Measurements from ENCODE around the gene FOXN3. TPM values are rescaled to one million over a fixed set of nuclear protein-coding genes. Genes with fewer than 3 reads are reported as not detected.

FOXN3 gene
- polyA plus RNA-seq, 1 donor from 2014 or later, result 10.3 TPM

GRCh38 chr14:89308232-89308959 is 108.6 kb downstream of the FOXN3 start:
- Histone ChIP-seq H3K9me2 (ENCODE audit: insufficient read depth, low read length) (no peaks in the 10 kb centered on the region), H3K4me2 (ENCODE audit: low read length) (no peak overlapping the region), H3K9ac (ENCODE audit: low read length) (no peak overlapping the region), H3K36me3 (ENCODE audit: insufficient read depth, low read length) (no peaks in the 10 kb centered on the region), H3K27ac (ENCODE audit: low read length) (no peak overlapping the region), H2AFZ (ENCODE audit: low read depth, low read length) (no peak overlapping the region), H3K27me3 (ENCODE audit: insufficient read depth, low read depth, low read length) (no peaks in the 10 kb centered on the region), H4K20me1 (ENCODE audit: insufficient read depth) (no peaks in the 10 kb centered on the region), H3K4me3 (ENCODE audit: low read length) (no peak overlapping the region), H3F3A (ENCODE audit: insufficient read depth, low read length, poor library complexity, severe bottlenecking) (no peaks in the 10 kb centered on the region), H3K79me2 (replicated peaks; ENCODE audit: insufficient read depth, low read length) (peaks cover 3% of the 10 kb centered on the region), H3K9me3 (ENCODE audit: low read length) (no peaks in the 10 kb centered on the region)
- TF ChIP-seq MXI1 (conservative IDR thresholded peaks at IDR 0.05; ENCODE audit: poor library complexity, severe bottlenecking) (no peak), TAF1 (IDR thresholded peaks at IDR 0.05; ENCODE audit: low read depth) (no peak), REST (IDR thresholded peaks at IDR 0.05; ENCODE audit: borderline replicate concordance) (no peak), CTCF (IDR thresholded peaks at IDR 0.05; ENCODE audit: poor library complexity, severe bottlenecking) (no peak), SMC3 (conservative IDR thresholded peaks at IDR 0.05; ENCODE audit: poor library complexity) (no peak), EZH2 (IDR thresholded peaks at IDR 0.05; ENCODE audit: borderline replicate concordance, insufficient read depth, low read length, poor library complexity, severe bottlenecking) (no peak), POLR2AphosphoS5 (IDR thresholded peaks at IDR 0.05) (no peak), EP300 (conservative IDR thresholded peaks at IDR 0.05; ENCODE audit: poor library complexity, severe bottlenecking) (no peak), RAD21 (conservative IDR thresholded peaks at IDR 0.05) (no peak)

- no peak overlapping the region for H3K4me2 ChIP-seq (ENCODE audit: low read length)
- H3K4me3 ChIP-seq (ENCODE audit: low read length), result no peak overlapping the region
- no peaks in the 10 kb centered on the region for H4K20me1 ChIP-seq (ENCODE audit: insufficient read depth)
- H3K9me3 ChIP-seq (ENCODE audit: low read length), result no peaks in the 10 kb centered on the region
- H3K79me2 ChIP-seq (replicated peaks; ENCODE audit: insufficient read depth, low read length), result peaks cover 3% of the 10 kb centered on the region
- TF ChIP-seq EP300 (conservative IDR thresholded peaks at IDR 0.05; ENCODE audit: poor library complexity, severe bottlenecking), result no peak
- no peak for TF ChIP-seq MXI1 (conservative IDR thresholded peaks at IDR 0.05; ENCODE audit: poor library complexity, severe bottlenecking)
- TF ChIP-seq SMC3 (conservative IDR thresholded peaks at IDR 0.05; ENCODE audit: poor library complexity), result no peak
- no peak for TF ChIP-seq TAF1 (IDR thresholded peaks at IDR 0.05; ENCODE audit: low read depth)
- no peak overlapping the region for H3K9ac ChIP-seq (ENCODE audit: low read length)
- no peaks in the 10 kb centered on the region for H3F3A ChIP-seq (ENCODE audit: insufficient read depth, low read length, poor library complexity, severe bottlenecking)
- no peak overlapping the region for H3K27ac ChIP-seq (ENCODE audit: low read length)
- H3K27me3 ChIP-seq (ENCODE audit: insufficient read depth, low read depth, low read length), result no peaks in the 10 kb centered on the region
- no peaks in the 10 kb centered on the region for H3K9me2 ChIP-seq (ENCODE audit: insufficient read depth, low read length)
- no peak overlapping the region for H2AFZ ChIP-seq (ENCODE audit: low read depth, low read length)
- no peaks in the 10 kb centered on the region for H3K36me3 ChIP-seq (ENCODE audit: insufficient read depth, low read length)
Measured at GRCh38 chr14:89307409-89307808, 109.6 kb downstream of the FOXN3 start.

Data from neural cell (in vitro differentiated cells).